Natural killer cell treated with Interleukin-12 subunit alpha and Interleukin-12 subunit beta and Interleukin-15 and Interleukin-18, amount 100 ng/mL, for 72 hours (primary cell): Measurements from ENCODE around the gene EPC2. TPM values are rescaled to one million over a fixed set of nuclear protein-coding genes. Genes with fewer than 3 reads are reported as not detected.
"Not testable (repeated sequence)": the region's sequence is repeated elsewhere in the genome, so short reads cannot be mapped to it uniquely, and the experiment has no call there.

Experiments
- ATAC-seq, 2 donors: fragments of 150-1000 bp; cut with Tn5 transposase in 1 of 2; sonication (Bioruptor Pico), chemical (Tn5 transposase) in 1 of 2; 2 replicates each; pipeline ENCODE4 v1.10.0; 2021
- DNase-seq: peaks from one replicate; pipeline ENCODE4 v3.0.0; 2022; ENCODE audit warnings: low spot score
- H3K27ac Mint-ChIP-seq, 2 donors: 1 replicate in 1 of 2; 2 replicates in 1 of 2; pipeline ENCODE4 v1.8.0; 2022; ENCODE audit warnings: mixed read lengths in 2 of 2, mild to moderate bottlenecking in 1 of 2, moderate library complexity in 1 of 2
- H3K27me3 Mint-ChIP-seq, 2 donors: 1 replicate in 1 of 2; 2 replicates in 1 of 2; pipeline ENCODE4 v1.8.0; 2022; ENCODE audit warnings: mixed read lengths in 2 of 2
- H3K36me3 Mint-ChIP-seq: one replicate; pipeline ENCODE4 v1.8.0; 2022; ENCODE audit warnings: mixed read lengths
- H3K4me1 Mint-ChIP-seq, 2 donors: 1 replicate in 1 of 2; 2 replicates in 1 of 2; pipeline ENCODE4 v1.8.0; 2022; ENCODE audit warnings: low read depth in 2 of 2, mixed read lengths in 2 of 2, mild to moderate bottlenecking in 1 of 2
- H3K4me3 Mint-ChIP-seq: one replicate; pipeline ENCODE4 v1.8.0; 2022; ENCODE audit warnings: mixed read lengths
- H3K9me3 Mint-ChIP-seq: 2 replicates; pipeline ENCODE4 v1.8.0; 2022; ENCODE audit warnings: mixed read lengths
- total RNA-seq, 2 donors: library from RNA; stranded (reverse); gene quantifications; one replicate each; pipeline ENCODE4 v1.2.3, GENCODE V29; 2022

EPC2 gene
- total RNA-seq, 2 donors from 2014 or later = 27.1 to 33.1 TPM

- DNase-seq (no peak), ATAC-seq (no peak)
- Mint-ChIP-seq H3K4me3 (no peak overlapping the region), H3K27me3 (no peaks in the 10 kb centered on the region), H3K36me3 (no peaks in the 10 kb centered on the region), H3K27ac (no peak overlapping the region), H3K4me1 (peaks cover 18 to 25% of the 10 kb centered on the region in 2 donors), H3K9me3 (no peaks in the 10 kb centered on the region)
Observed at GRCh38 chr2:148737742-148738141, 93.2 kb downstream of the EPC2 start.

GRCh38 chr2:148739454-148740105 lies 95.0 kb downstream of the EPC2 start:
- Mint-ChIP-seq H3K4me3 (no peak overlapping the region), H3K4me1 (peaks cover 18 to 25% of the 10 kb centered on the region in 2 donors), H3K27ac (peak overlapping the region in 1 of 2 donors; percentile 72), H3K9me3 (no peaks in the 10 kb centered on the region), H3K27me3 (no peaks in the 10 kb centered on the region), H3K36me3 (no peaks in the 10 kb centered on the region)
- no peak for ATAC-seq
- DNase-seq = no peak

GRCh38 chr2:148742373-148742772 lies 97.8 kb downstream of the EPC2 start:
- no peaks in the 10 kb centered on the region for H3K9me3 Mint-ChIP-seq
- H3K27ac Mint-ChIP-seq = no peak overlapping the region
- peaks cover 29 to 38% of the 10 kb centered on the region in 2 donors for H3K4me1 Mint-ChIP-seq
- no peak overlapping the region for H3K4me3 Mint-ChIP-seq
- DNase-seq (no peak), ATAC-seq (no peak)
- peaks cover 4% of the 10 kb centered on the region for H3K36me3 Mint-ChIP-seq
- no peaks in the 10 kb centered on the region for H3K27me3 Mint-ChIP-seq

- Mint-ChIP-seq H3K27ac (no peak overlapping the region), H3K36me3 (peaks cover 4% of the 10 kb centered on the region)
- ATAC-seq = no peak
Observed at GRCh38 chr2:148745151-148745851, 100.8 kb downstream of the EPC2 start.

GRCh38 chr2:148746973-148747372 lies 102.4 kb downstream of the EPC2 start:
- no peaks in the 10 kb centered on the region for H3K27me3 Mint-ChIP-seq
- H3K4me1 Mint-ChIP-seq = peaks cover 16 to 23% of the 10 kb centered on the region in 2 donors
- no peaks in the 10 kb centered on the region for H3K9me3 Mint-ChIP-seq
- peaks cover 4% of the 10 kb centered on the region for H3K36me3 Mint-ChIP-seq
- DNase-seq = no peak
- H3K4me3 Mint-ChIP-seq = no peak overlapping the region
- no peak for ATAC-seq
- no peak overlapping the region for H3K27ac Mint-ChIP-seq

More at GRCh38 chr2:148745151-148745851, 100.8 kb downstream of the EPC2 start:
- no peaks in the 10 kb centered on the region for H3K9me3 Mint-ChIP-seq
- H3K27me3 Mint-ChIP-seq = no peaks in the 10 kb centered on the region
- no peak overlapping the region for H3K4me3 Mint-ChIP-seq
- no peak for DNase-seq
- peaks cover 20 to 27% of the 10 kb centered on the region in 2 donors for H3K4me1 Mint-ChIP-seq

GRCh38 chr2:148751907-148752306 lies 107.4 kb downstream of the EPC2 start:
- Mint-ChIP-seq H3K27me3 (no peaks in the 10 kb centered on the region), H3K36me3 (peaks cover 5% of the 10 kb centered on the region), H3K4me3 (no peak overlapping the region), H3K4me1 (peaks cover 19 to 23% of the 10 kb centered on the region in 2 donors), H3K9me3 (no peaks in the 10 kb centered on the region), H3K27ac (no peak overlapping the region)
- no peak for DNase-seq
- no peak for ATAC-seq

GRCh38 chr2:148752977-148753376 lies 108.4 kb downstream of the EPC2 start:
- Mint-ChIP-seq H3K4me3 (no peak overlapping the region), H3K27ac (no peak overlapping the region), H3K27me3 (no peaks in the 10 kb centered on the region), H3K36me3 (peaks cover 5% of the 10 kb centered on the region), H3K9me3 (no peaks in the 10 kb centered on the region), H3K4me1 (peaks cover 10 to 13% of the 10 kb centered on the region in 2 donors)
- DNase-seq = no peak
- no peak for ATAC-seq

- peaks cover 5% of the 10 kb centered on the region for H3K36me3 Mint-ChIP-seq
- no peaks in the 10 kb centered on the region for H3K27me3 Mint-ChIP-seq
- ATAC-seq (no peak), DNase-seq (no peak)
- peaks cover 10 to 13% of the 10 kb centered on the region in 2 donors for H3K4me1 Mint-ChIP-seq
- no peak overlapping the region for H3K27ac Mint-ChIP-seq
- H3K9me3 Mint-ChIP-seq = no peaks in the 10 kb centered on the region
- H3K4me3 Mint-ChIP-seq = no peak overlapping the region
Observed at GRCh38 chr2:148754864-148755263, 110.3 kb downstream of the EPC2 start.

GRCh38 chr2:148756292-148756975 lies 111.9 kb downstream of the EPC2 start:
- DNase-seq (no peak), ATAC-seq (no peak)
- Mint-ChIP-seq H3K27me3 (no peaks in the 10 kb centered on the region), H3K4me1 (peaks cover 10 to 15% of the 10 kb centered on the region in 2 donors), H3K9me3 (no peaks in the 10 kb centered on the region), H3K36me3 (peaks cover 5% of the 10 kb centered on the region), H3K27ac (peak overlapping the region in 1 of 2 donors; percentile 15), H3K4me3 (no peak overlapping the region)

- H3K27ac Mint-ChIP-seq = no peak overlapping the region
- H3K4me1 Mint-ChIP-seq = peaks cover 2 to 3% of the 10 kb centered on the region in 2 donors
- no peaks in the 10 kb centered on the region for H3K9me3 Mint-ChIP-seq
- DNase-seq = no peak
- H3K4me3 Mint-ChIP-seq = no peak overlapping the region
- H3K36me3 Mint-ChIP-seq = peaks cover 9% of the 10 kb centered on the region
- no peaks in the 10 kb centered on the region for H3K27me3 Mint-ChIP-seq
- no peak for ATAC-seq
Observed at GRCh38 chr2:148764815-148765214, 120.3 kb downstream of the EPC2 start.

- Mint-ChIP-seq H3K27ac (no peak overlapping the region), H3K4me1 (peaks cover 0 to 2% of the 10 kb centered on the region in 2 donors), H3K9me3 (no peaks in the 10 kb centered on the region), H3K4me3 (no peak overlapping the region), H3K27me3 (no peaks in the 10 kb centered on the region), H3K36me3 (peaks cover 19% of the 10 kb centered on the region)
- ATAC-seq (no peak), DNase-seq (no peak)
Observed at GRCh38 chr2:148770047-148770446, 125.5 kb downstream of the EPC2 start.

GRCh38 chr2:148781544-148781943 lies 137.0 kb downstream of the EPC2 start:
- ATAC-seq = no peak
- Mint-ChIP-seq H3K9me3 (no peaks in the 10 kb centered on the region), H3K36me3 (peaks cover 15% of the 10 kb centered on the region)

GRCh38 chr2:148789059-148789458 lies 144.5 kb downstream of the EPC2 start:
- Mint-ChIP-seq H3K4me1 (peaks cover 0 to 3% of the 10 kb centered on the region in 2 donors), H3K27me3 (no peaks in the 10 kb centered on the region), H3K36me3 (peaks cover 7% of the 10 kb centered on the region), H3K27ac (no peak overlapping the region), H3K4me3 (no peak overlapping the region), H3K9me3 (no peaks in the 10 kb centered on the region)
- ATAC-seq (no peak), DNase-seq (no peak)

More at GRCh38 chr2:148781544-148781943, 137.0 kb downstream of the EPC2 start:
- Mint-ChIP-seq H3K27me3 (no peaks in the 10 kb centered on the region), H3K27ac (no peak overlapping the region), H3K4me3 (no peak overlapping the region), H3K4me1 (peaks cover 0 to 9% of the 10 kb centered on the region in 2 donors)
- DNase-seq = no peak

GRCh38 chr2:148790172-148790571 lies 145.6 kb downstream of the EPC2 start:
- not testable (repeated sequence) for H3K36me3 Mint-ChIP-seq, H3K27ac Mint-ChIP-seq

More at GRCh38 chr2:148790172-148790571, 145.6 kb downstream of the EPC2 start:
- not testable (repeated sequence) for ATAC-seq, H3K27me3 Mint-ChIP-seq, H3K4me3 Mint-ChIP-seq, DNase-seq, H3K4me1 Mint-ChIP-seq, H3K9me3 Mint-ChIP-seq
